Fibroblast of gingiva (primary cell): Measurements from ENCODE around the gene CRYL1.

Source experiments
- DNase-seq: peaks from one replicate; pipeline ENCODE4 v3.0.0-alpha.2; 2011; ENCODE audit warnings: low read depth

Gene CRYL1

DNA sequence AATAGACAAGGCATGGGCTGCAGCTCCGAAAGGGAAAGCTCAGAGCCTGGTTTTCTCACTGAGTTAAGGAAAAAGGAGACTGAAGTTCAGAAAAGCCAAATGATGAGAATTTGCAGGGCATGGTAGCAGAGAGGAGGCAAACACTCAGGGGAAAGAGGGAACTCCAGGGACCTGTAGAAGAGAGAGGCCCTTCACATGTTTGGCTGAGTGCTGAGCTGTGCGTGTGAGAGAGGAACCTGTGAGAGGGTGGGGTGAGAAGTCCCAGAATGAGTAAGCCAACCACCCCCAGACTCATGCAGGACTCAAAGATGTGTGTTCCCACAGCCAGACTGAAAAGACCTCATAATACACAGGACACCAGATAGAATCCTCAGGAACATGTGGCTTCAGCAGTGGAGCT lies 2.8 kb upstream of the CRYL1 start:
- DNase-seq = no peak

DNA sequence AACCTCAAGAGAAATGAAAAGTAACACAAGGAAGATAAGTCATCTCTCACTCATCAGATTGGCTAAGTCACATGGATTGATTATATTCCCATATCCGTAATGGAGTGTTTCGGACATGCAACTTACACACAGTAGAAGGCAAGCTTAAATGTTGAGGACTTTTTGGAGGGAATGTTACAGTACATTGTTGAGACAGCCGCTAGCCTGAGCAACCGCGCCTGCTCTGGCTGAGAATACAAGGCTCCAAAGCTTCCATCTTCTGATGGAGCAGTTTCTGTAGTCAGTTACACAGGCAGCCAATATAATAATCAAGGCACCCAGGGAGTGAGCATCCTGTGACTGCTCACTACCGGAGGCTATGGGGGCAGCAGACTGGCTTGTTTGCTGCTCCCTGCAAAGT lies 1.0 kb upstream of the CRYL1 start:
- DNase-seq = no peak

DNA sequence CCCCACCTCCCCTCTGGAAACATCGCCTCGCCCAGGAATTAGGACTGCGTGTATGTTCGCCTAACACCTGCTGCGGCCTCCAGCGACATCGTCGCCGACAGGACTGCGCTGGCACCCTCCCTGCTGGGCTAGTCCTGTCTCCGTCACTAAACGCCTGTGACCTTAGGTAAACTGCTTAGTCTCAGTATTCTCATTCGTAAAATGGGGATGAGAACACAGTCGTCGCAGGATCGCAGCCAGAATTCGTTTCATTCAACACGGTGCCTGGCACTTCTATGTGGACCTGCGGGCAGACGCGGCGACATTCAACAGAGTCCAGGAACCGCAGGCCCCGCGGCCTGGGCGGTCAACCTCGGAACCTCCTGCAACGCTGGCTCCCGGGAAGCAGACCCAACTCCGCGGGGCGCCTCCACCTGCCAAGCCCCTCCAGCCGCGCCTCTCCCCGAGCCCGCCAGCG lies 485 bp downstream of the CRYL1 start:
- DNase-seq = no peak

DNA sequence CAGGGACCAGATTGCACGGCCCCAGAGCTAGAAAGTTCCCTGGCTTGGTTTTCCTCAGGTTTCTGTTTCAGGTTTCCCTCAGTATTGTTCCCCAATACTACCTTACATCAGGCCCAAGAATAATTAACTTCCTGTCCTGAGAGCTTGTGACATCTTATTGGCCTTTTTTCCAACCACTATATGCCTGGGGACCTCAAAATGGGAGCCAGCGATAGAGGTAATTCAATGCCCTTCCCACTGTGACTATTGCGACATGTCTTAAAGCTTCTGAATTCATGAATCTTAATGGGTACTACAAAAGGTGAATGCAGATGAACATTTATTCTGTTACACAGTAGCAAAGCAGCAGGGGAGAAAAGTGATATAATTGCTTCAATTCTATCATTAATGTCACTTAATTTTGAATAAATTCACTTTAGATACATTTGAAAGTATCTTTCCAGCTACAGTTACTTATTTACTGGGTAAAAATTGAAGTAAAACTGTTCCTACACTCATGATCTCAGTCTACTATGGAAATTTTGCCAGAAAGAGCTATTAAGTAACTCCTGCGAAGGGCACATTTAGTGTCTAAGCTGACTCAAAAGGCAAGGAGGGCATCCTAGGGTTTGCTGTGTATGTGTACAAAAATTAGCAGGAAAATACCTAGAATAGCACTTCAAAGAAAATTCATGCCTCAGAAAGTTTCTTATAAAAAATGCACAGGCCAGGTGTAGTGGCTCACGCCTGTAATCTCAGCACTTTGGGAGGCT lies 4.1 kb downstream of the CRYL1 start:
- peak; percentile 10 for DNase-seq

DNA sequence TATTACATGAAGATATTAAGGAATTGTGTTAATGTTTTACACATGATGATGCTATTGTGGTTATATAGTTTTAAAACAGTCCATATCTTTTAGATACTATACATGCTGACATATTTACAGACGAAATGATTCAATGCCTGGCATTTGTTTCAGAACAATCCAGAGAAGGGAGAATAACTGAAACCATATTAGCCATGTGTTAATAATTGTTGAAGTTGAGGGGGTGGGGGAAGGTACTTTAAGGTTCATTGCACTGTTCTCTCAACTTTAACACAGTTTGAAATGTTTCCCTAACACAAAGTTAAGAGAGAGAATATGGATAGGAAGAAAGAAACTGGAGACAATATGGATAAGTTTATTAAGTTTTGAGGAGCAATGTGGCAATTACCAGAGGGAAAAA lies 5.8 kb downstream of the CRYL1 start:
- peak; percentile 54 for DNase-seq

DNA sequence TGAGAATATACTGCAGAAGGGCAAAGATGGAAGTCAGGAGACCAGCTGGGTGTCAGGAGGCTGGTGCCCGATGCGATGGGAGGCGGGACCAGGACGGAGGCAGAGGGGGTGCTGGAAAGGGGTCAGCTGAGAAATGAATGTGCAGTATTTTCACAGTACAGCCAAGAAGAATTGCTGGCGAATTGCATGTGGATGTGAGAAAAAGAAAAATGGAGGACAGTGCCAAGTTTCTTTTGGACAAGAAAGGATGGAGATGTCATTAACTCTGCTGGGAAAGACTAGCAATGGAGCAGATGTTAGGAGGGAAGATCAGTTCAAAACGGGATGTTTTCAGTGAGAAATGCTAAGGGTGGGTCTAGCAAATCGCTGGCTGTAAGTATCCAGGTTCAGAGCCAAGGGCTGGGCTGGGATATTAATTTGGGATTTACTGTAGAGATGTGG lies 7.0 kb downstream of the CRYL1 start:
- DNase-seq = peak; percentile 18

DNA sequence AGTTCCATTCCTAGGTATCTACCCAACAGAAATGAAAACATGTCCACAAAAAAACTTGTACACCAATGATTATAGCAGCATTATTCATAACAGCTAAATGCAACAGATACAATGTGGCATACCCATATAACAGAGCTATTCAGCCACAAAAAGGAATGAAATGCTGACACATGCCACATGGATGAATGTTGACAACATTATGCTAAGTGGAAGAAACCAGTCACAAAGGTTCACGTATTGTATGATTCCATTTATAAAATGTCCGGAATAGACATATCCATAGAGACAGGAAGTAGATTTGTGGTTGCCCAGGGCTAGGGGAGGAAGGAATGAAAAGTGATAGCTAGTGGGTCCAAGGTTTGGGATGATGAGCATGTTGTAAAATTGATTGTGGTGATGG lies 10.8 kb downstream of the CRYL1 start:
- no peak for DNase-seq

DNA sequence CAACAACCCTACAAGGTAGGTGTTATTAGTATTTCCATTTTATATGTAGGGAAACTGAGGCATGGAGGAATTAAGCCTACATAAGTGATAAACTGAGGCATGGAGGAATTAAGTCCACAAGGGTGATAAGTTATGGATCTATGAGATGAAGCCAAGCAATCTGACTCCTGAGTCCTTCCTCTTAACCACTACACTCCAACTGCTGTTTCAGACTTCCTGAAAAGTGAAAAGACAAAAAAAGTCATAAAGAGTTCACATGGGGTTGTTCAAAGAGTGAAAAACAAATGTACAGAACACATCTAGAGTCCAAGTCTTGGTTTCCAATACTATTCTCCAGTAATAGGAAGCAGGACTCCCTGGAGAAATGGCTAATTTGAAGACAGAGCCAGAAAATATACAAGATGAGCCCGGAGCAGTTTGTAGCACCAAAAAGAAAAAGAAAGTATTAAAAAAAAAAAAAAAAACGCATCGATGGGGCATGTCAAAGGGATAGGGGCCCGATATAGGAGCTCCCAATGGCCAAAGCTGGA lies 12.1 kb downstream of the CRYL1 start:
- DNase-seq = no peak

DNA sequence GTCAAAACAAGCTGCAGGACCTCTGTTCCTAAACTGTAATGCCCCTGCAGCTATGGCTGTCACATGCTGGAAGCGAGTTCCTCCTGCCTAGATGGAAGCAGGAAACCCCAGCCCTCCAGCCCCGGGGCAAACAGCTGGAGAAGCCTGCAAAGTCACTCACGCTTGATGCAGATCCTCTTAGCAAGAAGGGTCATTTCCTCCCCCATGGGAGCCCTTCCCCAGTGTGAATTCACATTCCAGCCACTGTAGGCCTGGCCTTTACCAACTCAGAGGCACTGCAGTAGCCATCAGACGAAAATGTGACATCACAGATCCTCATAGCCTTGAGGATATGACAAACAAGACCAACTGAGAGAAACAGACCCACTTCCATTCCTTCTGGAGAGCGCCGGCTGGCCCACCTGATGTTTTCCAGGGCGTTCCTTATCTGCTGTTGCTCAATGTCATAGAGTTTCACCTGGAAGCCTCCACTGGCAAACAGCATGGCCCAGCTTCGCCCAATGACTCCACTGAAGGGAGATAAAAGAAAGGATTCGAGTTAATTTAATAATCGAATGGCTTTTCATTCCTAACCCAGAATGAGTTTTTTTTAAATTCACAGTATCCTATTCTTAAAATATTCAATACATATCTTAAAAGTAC lies 13.5 kb downstream of the CRYL1 start:
- DNase-seq = no peak

DNA sequence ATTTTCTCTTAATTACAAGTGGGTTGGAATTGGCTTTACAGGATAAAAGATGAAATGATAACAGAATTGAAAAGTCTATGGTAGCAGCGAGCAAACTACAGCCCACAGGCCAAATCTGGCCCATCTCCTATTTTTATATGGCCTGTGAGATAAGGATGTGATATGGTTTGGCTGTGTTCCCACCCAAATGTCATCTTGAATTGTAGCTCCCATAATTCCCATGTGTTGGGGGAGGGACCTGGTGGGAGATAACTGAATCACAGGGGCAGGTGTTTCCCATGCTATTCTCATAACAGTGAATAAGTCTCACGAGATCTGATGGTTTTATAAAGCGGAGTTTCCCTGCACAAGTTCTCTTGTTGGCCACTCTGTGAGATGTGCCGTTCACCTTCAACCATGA lies 19.0 kb downstream of the CRYL1 start:
- no peak for DNase-seq

DNA sequence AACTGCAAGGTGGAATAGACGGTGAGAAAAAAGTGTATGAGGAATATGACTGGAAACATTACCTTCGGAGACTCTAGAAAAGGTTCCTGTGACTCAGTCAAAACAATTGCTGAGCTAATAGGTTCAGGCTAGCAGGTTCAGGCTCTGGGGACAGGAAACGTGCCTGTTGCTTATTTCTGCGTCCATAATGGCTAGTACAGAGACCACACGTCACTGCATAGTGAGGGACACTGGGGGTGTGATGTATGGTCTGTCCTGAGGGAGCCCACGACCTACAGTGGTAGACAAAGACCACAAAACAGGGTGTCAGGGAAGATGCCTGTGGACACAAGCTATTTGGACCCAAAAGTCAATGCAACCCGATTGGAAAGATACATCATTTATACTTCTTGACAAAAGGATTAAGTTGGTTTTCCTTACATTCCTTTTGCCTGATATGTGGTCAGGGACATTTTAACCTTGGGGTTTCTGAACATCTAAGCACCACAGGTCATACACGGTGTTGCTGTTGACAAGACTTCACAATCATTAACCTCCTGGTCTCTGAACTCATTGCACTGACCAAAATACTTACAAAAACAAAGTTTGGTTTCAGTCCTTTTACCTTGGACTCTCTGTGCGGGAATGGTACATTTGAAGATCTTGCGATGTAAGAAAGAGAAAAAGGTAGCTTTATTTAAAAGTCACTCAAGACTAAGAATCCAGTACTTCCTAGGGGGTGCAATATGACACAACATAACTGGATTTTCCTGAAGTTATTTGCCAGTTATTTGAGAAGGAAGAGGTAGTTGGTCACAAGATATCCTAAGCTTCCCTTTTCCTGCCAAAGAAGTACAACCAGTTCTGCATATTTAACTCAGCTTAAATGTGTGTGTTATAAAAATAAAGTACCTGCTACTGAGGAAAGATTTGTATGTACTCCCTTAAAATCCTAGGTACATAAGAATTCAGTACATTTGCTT lies 20.0 kb downstream of the CRYL1 start:
- DNase-seq = no peak

DNA sequence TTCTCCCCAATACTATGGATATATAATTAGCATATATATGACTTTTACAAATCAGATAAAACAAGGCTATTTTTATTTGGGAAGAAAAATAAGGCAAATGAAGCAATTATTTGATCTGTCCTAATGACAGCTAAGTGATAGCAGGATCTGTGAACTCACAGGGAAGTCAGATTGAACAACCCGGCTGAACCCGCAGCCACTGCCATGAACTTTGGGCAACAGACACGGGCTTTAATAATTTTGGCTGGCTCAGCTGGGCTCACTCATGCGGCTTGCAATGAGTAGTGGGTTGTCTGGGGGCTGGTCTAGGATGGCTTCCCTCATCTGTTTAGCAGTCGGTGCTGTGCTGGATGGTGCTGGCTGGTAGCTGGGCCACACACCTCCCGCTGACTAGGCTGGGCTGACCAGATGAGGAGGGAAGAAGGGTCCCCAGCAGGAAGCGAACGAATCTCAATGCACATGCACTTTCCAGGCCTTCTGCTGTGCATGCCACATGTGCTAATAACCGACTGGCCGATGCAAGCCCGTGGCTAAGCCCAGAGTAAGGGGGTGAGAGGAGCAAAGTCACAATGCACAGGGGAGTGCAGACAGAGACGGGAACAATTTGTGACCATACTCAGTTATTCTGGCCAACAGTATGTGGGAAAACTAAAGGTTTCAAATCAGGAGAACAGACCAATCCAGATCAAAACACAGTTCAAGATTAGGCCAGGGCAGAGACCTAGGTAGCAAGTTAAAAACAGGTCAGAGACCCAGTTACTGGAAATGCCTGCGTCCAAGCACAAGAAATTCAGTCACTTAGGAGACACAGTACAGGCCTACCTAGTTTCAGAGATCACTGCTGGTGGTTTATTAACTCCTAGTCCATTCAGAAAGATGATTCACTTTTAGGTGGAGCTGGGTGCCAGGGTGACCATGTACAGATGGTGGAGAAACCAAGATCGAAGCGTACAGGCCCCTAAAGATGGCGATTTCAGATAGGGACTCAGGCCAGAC lies 22.3 kb downstream of the CRYL1 start:
- DNase-seq = no peak

DNA sequence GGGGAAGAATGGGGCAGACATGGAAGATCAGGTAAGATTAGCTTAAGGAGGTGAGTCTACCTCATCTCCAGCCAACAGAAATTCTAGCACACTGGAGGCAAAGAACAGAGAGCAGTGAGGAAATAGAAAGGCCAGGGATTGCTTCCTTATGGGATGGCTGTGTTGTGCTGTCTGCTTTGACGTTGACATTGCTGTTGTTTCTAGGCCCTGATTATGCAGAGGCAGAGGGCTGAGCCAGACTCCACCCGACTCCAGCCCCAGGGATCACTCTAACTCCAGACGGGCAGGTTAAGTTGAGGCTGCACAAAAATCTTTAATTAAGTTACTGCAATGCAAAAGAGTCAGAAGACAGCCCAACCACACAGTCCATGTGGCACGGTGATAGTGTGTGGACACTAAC lies 24.1 kb downstream of the CRYL1 start:
- DNase-seq = no peak

DNA sequence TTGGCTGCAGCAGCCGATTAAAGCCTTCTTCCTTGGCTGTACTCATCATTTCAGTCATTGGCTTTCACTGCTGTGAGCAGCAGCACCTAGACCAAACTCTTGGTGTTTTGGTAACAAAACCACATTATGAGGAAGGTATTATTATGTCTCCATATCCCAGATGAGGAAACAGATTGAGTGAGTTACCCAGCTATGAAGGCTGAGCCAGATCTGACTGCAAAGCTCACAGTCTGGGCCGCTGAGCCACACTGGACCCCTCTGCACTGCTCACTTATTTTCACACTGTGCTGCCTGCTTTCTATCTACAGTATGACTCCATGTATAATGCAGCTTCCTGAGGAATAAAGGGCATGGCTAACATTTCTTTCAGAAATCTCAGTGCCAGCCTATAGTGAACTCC lies 24.5 kb downstream of the CRYL1 start:
- no peak for DNase-seq

DNA sequence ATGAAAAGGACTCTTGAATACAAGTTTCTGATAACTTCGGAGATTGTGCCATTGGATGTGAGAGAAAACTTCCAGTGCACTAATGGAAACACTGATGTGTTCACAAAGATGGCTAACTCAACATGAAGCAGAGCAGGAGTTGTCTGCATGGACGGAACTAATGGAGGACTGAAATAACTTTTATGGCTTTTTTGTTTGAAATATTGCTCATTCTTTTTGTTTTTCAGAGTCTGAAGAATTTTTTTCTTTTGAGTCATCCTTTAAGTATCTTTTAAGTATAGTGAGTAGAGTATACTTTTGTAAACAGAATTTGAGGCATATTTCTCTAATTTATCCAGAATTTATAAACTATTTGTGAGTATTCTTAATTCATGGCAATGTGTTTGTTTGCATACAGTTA lies 25.7 kb downstream of the CRYL1 start:
- DNase-seq = no peak

DNA sequence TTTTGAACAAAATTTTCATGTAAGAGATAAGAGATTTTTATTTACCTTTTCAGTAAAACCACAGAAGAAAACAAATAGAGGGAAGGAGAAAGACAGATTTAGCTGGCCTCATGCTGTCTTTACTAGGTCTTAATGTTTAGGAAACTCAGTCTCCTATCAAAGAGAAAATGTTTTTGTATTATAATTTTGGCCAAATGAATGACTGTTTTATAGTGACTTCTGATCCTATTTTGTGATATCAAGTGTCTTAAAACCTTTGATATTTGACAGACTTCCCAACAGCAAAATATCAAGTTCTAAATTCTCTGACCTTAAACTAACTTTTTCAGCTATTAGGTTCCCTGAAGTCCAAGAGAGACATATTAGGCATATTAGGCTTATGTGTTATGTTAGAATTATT lies 27.0 kb downstream of the CRYL1 start:
- no peak for DNase-seq

DNA sequence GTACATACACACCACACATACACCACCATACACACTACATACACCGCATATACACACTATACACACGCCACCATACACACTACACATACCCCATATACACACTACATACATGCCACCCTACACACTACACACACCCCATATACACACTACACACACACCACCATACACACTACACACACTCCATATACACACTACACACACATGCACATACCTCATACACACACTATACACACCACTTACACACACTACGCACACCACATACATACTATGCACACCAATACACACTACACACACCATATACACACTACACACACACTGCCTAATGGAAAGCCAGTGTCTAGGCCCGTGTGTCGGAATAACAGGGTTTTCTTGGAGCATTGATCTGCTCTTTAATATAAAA lies 27.5 kb downstream of the CRYL1 start:
- DNase-seq = no peak

DNA sequence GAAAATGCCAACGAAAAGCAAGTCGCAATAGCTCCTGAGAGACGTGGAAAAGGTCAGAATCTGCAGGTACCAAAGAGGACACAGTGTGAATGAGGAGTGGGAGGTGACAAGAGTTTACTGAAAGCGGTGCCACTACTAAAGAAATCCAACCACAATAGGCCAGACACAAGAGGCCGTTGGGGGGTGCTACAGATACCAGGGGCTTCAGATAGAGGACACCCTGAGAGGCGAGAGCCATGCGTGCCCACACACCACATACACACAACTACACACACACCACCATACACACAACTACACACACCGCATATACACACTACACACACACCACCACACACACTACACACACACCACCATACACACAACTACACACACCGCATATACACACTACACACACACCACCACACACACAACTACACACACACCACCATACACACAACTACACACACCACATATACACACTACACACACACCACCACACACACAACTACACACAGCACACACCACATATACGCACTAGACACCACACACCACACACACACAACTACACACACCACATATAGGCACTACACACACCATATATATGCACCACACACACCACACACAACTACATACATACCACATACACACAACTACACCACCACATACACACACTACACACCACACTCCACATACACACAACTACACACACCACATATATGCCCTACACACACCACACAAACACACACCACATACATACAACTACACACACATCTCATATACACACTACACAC lies 28.5 kb downstream of the CRYL1 start:
- no peak for DNase-seq

DNA sequence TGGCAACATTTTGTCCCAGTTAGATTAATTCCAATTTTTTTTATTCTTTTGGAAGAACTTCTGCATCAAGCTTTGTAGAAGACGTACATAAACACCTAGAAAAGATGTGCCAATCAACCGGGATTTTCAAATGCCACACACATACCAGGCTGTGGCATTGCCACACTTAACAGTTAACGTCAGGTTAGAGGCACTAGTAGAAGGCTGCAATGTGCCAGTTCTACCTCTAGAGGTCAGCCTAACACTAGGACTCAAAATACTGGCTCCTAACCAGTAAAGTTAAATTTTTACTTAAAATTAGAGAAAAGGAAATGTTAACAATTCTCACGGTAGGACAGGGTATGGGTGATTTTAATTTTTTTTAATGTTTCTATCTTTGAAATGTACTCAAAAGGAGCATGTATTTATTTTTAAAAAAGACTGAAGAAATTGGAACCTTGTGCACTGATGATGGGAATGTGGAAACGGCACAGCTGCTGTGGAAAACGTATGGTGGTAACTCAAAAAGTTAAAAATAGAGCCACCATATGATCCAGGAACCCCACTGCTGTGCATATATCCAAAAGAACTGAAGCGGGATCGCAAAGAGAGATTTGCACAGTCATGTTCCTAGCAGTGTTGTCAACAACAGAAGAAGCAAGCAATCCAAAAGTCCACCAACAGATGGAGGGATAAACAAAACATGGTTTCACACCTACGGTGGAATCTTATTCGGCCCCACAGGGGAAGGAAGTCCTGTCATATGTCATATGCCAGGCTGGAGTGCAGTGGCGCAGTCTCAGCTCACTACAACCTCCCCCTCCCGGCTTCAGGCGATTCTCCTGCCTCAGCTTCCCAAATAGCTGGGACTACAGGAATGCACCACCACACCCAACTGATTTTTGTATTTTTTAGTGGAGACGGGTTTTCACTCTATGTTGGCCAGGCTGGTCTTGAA lies 30.3 kb downstream of the CRYL1 start:
- peak; percentile 68 for DNase-seq
